ENCODE data around the gene GFRA1.

GFRA1 gene

GRCh38 chr10:116121640-116122525 is 151.1 kb downstream of the GFRA1 start:
- no peak for DNase-seq

- no peak for DNase-seq
Observed at GRCh38 chr10:116120688-116121455, 152.1 kb downstream of the GFRA1 start.

GRCh38 chr10:116118847-116119246 is 154.2 kb downstream of the GFRA1 start:
- no peak for DNase-seq

GRCh38 chr10:116115797-116116196 is 157.2 kb downstream of the GFRA1 start:
- DNase-seq = no peak

- DNase-seq = no peak
Observed at GRCh38 chr10:116115036-116115641, 157.9 kb downstream of the GFRA1 start.

GRCh38 chr10:116113721-116114501 is 159.1 kb downstream of the GFRA1 start:
- no peak for DNase-seq

- no peak for DNase-seq
Observed at GRCh38 chr10:116112232-116113231, 160.5 kb downstream of the GFRA1 start.

- no peak for DNase-seq
Observed at GRCh38 chr10:116111483-116112095, 161.4 kb downstream of the GFRA1 start.

- DNase-seq = no peak
Observed at GRCh38 chr10:116110736-116111135, 162.3 kb downstream of the GFRA1 start.

- no peak for DNase-seq
Observed at GRCh38 chr10:116109881-116110280, 163.1 kb downstream of the GFRA1 start.

GRCh38 chr10:116109481-116109880 is 163.5 kb downstream of the GFRA1 start:
- DNase-seq = no peak

GRCh38 chr10:116108095-116108494 is 164.9 kb downstream of the GFRA1 start:
- no peak for DNase-seq

- no peak for DNase-seq
Observed at GRCh38 chr10:116106611-116107010, 166.4 kb downstream of the GFRA1 start.

GRCh38 chr10:116105264-116105663 is 167.7 kb downstream of the GFRA1 start:
- no peak for DNase-seq

GRCh38 chr10:116104210-116104932 is 168.6 kb downstream of the GFRA1 start:
- DNase-seq = no peak

- DNase-seq = no peak
Observed at GRCh38 chr10:116103668-116104067, 169.3 kb downstream of the GFRA1 start.

GRCh38 chr10:116101616-116102315 is 171.2 kb downstream of the GFRA1 start:
- DNase-seq = no peak

- DNase-seq = no peak
Observed at GRCh38 chr10:116100984-116101383, 172.0 kb downstream of the GFRA1 start.

GRCh38 chr10:116099023-116099420 is 174.0 kb downstream of the GFRA1 start:
- DNase-seq = no peak
